Naive thymus-derived CD4-positive, alpha-beta T cell (primary cell): ENCODE data around the gene SLC2A1. TPM values are rescaled to one million over a fixed set of nuclear protein-coding genes. Genes with fewer than 3 reads are reported as not detected.

ENCODE experiments used
- ATAC-seq: fragments of 150-1000 bp; cut with Tn5 transposase; 2 replicates; pipeline ENCODE4 v1.10.0; 2021; ENCODE audit warnings: mild to moderate bottlenecking, moderate library complexity
- CTCF ChIA-PET: fragments of 350-600 bp; sonication (Branson Sonifier 250); formaldehyde crosslinking; loops from one replicate; lab custom pipeline; 2021; ENCODE audit warnings: antibody characterized with exemption; lab: Charles Lee
- POLR2A ChIA-PET: fragments of 350-600 bp; sonication (Branson Sonifier 250); formaldehyde crosslinking; loops from one replicate; lab custom pipeline; 2021; ENCODE audit warnings: antibody characterized with exemption, inconsistent platforms; lab: Charles Lee
- DNase-seq, 9 donors: peaks; one replicate each; pipeline versions ENCODE4 v3.0.0 to v3.0.0-alpha.2; 2020 to 2022; ENCODE audit warnings: mixed read lengths in 1 of 9
- H3K27ac ChIP-seq: one replicate; pipeline ENCODE4 v1.7.0; 2013; ENCODE audit warnings: mild to moderate bottlenecking, low read depth, low read length, moderate library complexity
- H3K27me3 ChIP-seq, 2 donors: one replicate each; pipeline ENCODE4 v1.7.0; 2013; ENCODE audit warnings: low read length in 2 of 2, mild to moderate bottlenecking in 2 of 2, moderate library complexity in 2 of 2; ENCODE audit not compliant: control insufficient read depth in 2 of 2, insufficient read depth in 2 of 2
- H3K36me3 ChIP-seq, 3 experiments: 1 replicate in 2 of 3; 2 replicates in 1 of 3; pipeline ENCODE4 v1.7.0; 2013; ENCODE audit warnings: low read length in 3 of 3, mild to moderate bottlenecking in 3 of 3, moderate library complexity in 1 of 3; ENCODE audit not compliant: insufficient read depth in 3 of 3, control insufficient read depth in 2 of 3
- H3K4me1 ChIP-seq, 2 donors: one replicate each; pipeline ENCODE4 v1.7.0; 2013; ENCODE audit warnings: low read length in 2 of 2, mild to moderate bottlenecking in 2 of 2, moderate library complexity in 1 of 2; ENCODE audit not compliant: control insufficient read depth in 2 of 2, insufficient read depth in 2 of 2
- H3K4me3 ChIP-seq: 2 replicates; pipeline ENCODE4 v1.7.0; 2013; ENCODE audit warnings: mild to moderate bottlenecking, low read length
- H3K9me3 ChIP-seq, 3 experiments: 1 replicate in 2 of 3; 2 replicates in 1 of 3; pipeline ENCODE4 v1.7.0; 2013; ENCODE audit warnings: low read length in 3 of 3; ENCODE audit not compliant: control insufficient read depth in 2 of 3
- H3K27ac Mint-ChIP-seq, 9 donors: one replicate each; pipeline ENCODE4 v1.8.0; 2020 to 2022; ENCODE audit warnings: mixed read lengths in 9 of 9, mild to moderate bottlenecking in 8 of 9, moderate library complexity in 5 of 9, inconsistent platforms in 2 of 9
- H3K27me3 Mint-ChIP-seq, 5 donors: one replicate each; pipeline ENCODE4 v1.8.0; 2021 to 2022; ENCODE audit warnings: mixed read lengths in 5 of 5, mild to moderate bottlenecking in 1 of 5
- H3K36me3 Mint-ChIP-seq, 5 donors: one replicate each; pipeline ENCODE4 v1.8.0; 2020 to 2022; ENCODE audit warnings: mixed read lengths in 5 of 5, mild to moderate bottlenecking in 3 of 5, inconsistent platforms in 1 of 5
- H3K4me1 Mint-ChIP-seq, 7 donors: one replicate each; pipeline ENCODE4 v1.8.0; 2020 to 2022; ENCODE audit warnings: mixed read lengths in 7 of 7, mild to moderate bottlenecking in 3 of 7, inconsistent platforms in 1 of 7
- H3K4me3 Mint-ChIP-seq, 10 donors: one replicate each; pipeline ENCODE4 v1.8.0; 2020 to 2022; ENCODE audit warnings: mild to moderate bottlenecking in 10 of 10, mixed read lengths in 10 of 10, moderate library complexity in 6 of 10, inconsistent platforms in 2 of 10
- H3K9me3 Mint-ChIP-seq, 11 donors: one replicate each; pipeline ENCODE4 v1.8.0; 2020 to 2022; ENCODE audit warnings: mixed read lengths in 11 of 11, mild to moderate bottlenecking in 4 of 11, inconsistent platforms in 1 of 11, moderate library complexity in 1 of 11
- intact Hi-C, 2 donors: fragments of 100-400 bp; cut with micrococcal nuclease; formaldehyde crosslinking; loops; one replicate each; pipeline ENCODE4 v1.15.1; 2023
- polyA plus RNA-seq, 2 donors: library from polyadenylated mRNA; unstranded; fragments of 300-500 nt; fragmentation: Illumina TruSeq; gene quantifications; one replicate each; pipeline ENCODE4 v1.2.3, GENCODE V29; 2021
- total RNA-seq, 6 experiments: library from RNA in 5 of 6; stranded (reverse) in 5 of 6; gene quantifications; 1 replicate in 5 of 6; 2 replicates in 1 of 6; pipeline ENCODE4 v1.2.3 and lab custom pipeline; 2021 to 2026

SLC2A1 gene
- total and polyA plus RNA-seq, 7 experiments from 2014 or later: 16.6 to 123 (median 45.5) TPM

DNA sequence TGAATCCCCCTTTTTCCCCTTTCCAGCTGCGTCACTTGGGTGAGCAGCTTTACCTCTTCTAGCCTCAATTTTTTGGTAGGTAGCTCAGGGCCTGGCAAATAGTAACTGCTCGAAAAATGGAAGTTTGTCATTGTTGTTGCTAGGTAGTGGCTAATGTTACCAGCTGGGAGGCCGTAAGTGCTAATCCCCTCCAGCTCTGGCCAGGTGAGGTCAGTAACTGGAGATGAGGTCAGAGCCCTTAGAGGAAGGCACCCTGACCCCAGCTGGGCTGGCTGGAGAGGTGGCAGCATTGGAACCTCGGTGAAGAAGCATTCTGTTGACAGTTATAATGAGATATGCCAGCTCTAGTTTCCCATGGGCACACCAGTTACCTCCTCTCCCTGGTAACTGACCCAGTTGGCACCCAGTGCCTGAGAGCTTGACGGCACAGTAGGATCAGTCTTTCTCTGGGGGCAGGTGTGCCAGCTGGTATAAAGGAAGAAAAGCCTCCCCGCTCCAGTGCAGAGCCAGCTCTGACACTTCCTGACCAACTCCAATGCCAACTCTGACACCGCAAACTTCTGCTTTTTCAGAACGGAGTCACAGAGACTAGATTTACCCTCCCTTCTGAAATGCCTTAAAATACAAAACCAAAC, 35.0 kb upstream of the SLC2A1 start:
- Histone ChIP-seq H3K36me3 (no peaks in the 10 kb centered on the region), H3K27me3 (no peaks in the 10 kb centered on the region), H3K9me3 (no peaks in the 10 kb centered on the region), H3K27ac (no peak overlapping the region), H3K4me1 (no peaks in the 10 kb centered on the region), H3K4me3 (no peak overlapping the region)
- Mint-ChIP-seq H3K9me3 (peaks cover 0 to 21% (median 5%) of the 10 kb centered on the region in 11 donors), H3K27me3 (no peaks in the 10 kb centered on the region), H3K27ac (peak overlapping the region in 1 of 9 donors; percentile 48), H3K4me3 (no peak overlapping the region), H3K36me3 (peaks cover 1 to 15% (median 9%) of the 10 kb centered on the region in 5 donors), H3K4me1 (peaks cover 0 to 6% (median 0%) of the 10 kb centered on the region in 7 donors)
- no peak for DNase-seq
- CTCF ChIA-PET: no interaction called here
- intact Hi-C loops: no loop called here
- ATAC-seq: peak; percentile 66
- POLR2A ChIA-PET: no interaction called here

DNA sequence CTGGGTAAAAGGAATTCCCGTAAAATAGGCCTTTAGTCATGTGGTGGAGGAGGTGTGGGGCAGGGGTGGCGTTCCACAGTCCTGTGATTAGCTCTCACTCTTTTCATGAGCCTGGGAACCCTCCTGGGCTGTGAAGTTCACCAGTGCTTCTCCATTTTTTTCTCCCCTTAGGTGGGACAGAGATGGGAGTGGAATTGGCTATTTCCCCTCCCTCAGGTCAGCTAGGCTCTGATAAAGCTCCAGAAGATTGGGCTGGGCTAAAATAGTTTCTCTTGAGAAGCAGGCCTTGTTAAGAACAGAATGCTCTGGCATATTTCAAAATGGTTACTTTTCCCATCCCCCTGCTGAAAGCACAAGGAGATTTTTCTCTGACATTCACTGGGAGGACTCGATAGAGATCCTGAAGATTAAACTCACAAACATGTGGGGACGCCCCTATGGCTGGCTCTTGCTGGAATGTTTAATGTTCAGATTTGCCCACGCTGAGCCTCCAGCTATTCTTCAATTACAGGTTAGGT, 33.4 kb upstream of the SLC2A1 start:
- no peaks in the 10 kb centered on the region for H3K27me3 Mint-ChIP-seq
- Histone ChIP-seq H3K27me3 (no peaks in the 10 kb centered on the region), H3K27ac (no peak overlapping the region), H3K36me3 (no peaks in the 10 kb centered on the region), H3K9me3 (no peaks in the 10 kb centered on the region), H3K4me3 (no peak overlapping the region), H3K4me1 (no peaks in the 10 kb centered on the region)
- H3K4me1 Mint-ChIP-seq: peaks cover 0 to 6% (median 0%) of the 10 kb centered on the region in 7 donors
- H3K4me3 Mint-ChIP-seq: no peak overlapping the region
- H3K36me3 Mint-ChIP-seq: peaks cover 1 to 15% (median 9%) of the 10 kb centered on the region in 5 donors
- intact Hi-C loops: no loop called here
- CTCF ChIA-PET: no interaction called here
- POLR2A ChIA-PET: interaction anchor here (0.6 kb wide), 1 partner anchor 52 kb away, joined by 3 read pairs; no protein-coding TSS in a partner anchor
- DNase-seq: no peak
- ATAC-seq: no peak
- no peak overlapping the region for H3K27ac Mint-ChIP-seq
- peaks cover 0 to 21% (median 5%) of the 10 kb centered on the region in 11 donors for H3K9me3 Mint-ChIP-seq

DNA sequence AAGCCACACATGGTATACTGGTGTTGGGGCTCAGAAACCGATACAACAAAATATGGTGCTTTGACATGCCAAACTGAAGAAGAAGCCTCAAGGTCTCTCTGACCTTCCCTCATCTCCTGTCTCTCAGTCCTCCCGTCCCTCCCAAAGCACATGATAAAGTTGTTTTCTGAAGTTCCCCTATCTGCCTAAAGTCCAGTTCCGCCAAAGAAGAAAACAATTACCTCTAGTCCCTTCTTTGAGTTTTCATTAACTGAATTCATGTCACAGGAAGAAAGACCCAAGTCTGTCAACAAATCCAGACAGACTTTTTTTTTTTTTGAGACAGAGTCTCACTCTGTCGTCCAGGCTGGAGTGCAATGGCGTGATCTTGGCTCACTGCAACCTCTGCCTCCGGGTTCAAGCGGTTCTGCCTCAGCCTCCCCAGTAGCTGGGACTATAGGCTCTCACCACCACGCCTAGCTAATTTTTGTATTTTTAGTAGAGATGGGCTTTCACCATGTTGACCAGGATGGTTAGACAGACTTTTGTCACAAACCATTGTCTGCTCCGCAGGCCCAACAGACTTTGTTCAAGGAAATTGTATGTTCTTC, 32.2 kb upstream of the SLC2A1 start:
- H3K4me1 Mint-ChIP-seq: peaks cover 0 to 6% (median 0%) of the 10 kb centered on the region in 7 donors
- no peak for ATAC-seq
- no peak for DNase-seq
- Histone ChIP-seq H3K27me3 (no peaks in the 10 kb centered on the region), H3K36me3 (no peaks in the 10 kb centered on the region), H3K27ac (no peak overlapping the region), H3K4me1 (no peaks in the 10 kb centered on the region), H3K4me3 (no peak overlapping the region), H3K9me3 (no peaks in the 10 kb centered on the region)
- H3K4me3 Mint-ChIP-seq: no peak overlapping the region
- H3K36me3 Mint-ChIP-seq: peaks cover 1 to 15% (median 9%) of the 10 kb centered on the region in 5 donors
- H3K9me3 Mint-ChIP-seq: peaks cover 0 to 21% (median 5%) of the 10 kb centered on the region in 11 donors
- intact Hi-C loops: no loop called here
- H3K27me3 Mint-ChIP-seq: no peaks in the 10 kb centered on the region
- no peak overlapping the region for H3K27ac Mint-ChIP-seq
- POLR2A ChIA-PET: no interaction called here
- CTCF ChIA-PET: no interaction called here

DNA sequence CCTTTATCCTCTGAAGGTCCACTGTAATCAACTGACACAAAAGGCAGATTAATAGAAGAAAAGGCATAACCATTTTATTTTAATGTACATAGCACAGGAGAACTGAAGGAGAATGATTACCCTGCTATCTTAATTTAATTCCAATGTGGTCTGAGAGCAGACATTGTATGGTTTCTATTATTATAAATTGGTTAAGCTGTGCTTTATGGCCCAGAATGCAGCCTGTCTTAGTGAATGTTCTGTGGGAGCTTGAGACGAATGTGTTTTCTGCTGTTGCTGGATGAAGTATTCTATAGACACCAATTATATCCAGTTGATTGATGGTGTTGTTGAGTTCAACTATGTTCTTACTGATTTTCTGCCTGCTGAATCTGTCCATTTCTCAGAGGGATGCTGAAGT, 25.0 kb upstream of the SLC2A1 start:
- intact Hi-C loops: no loop called here
- POLR2A ChIA-PET: no interaction called here

DNA sequence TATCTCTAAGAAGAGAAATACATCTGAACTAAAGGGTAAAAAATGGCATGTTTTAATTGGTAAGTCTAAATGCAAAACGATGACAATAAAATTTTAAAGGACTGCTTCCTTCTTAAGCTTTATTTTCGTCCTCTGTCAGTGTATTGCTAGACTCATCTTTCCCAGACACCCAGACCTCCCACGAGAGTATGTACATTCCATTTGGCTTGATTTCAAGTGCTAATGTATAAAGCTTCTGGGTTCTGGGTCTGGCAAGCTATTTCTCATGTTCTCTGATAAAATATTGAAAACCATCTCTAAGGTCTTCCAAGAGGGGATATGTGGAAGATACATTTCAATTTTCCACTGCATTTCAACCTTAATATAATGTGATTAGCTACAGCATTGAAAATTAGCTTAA, 24.6 kb upstream of the SLC2A1 start:
- H3K36me3 ChIP-seq: no peaks in the 10 kb centered on the region
- H3K9me3 Mint-ChIP-seq: peaks cover 0 to 1% (median 0%) of the 10 kb centered on the region in 11 donors
- no peaks in the 10 kb centered on the region for H3K9me3 ChIP-seq
- H3K4me3 Mint-ChIP-seq: no peak overlapping the region
- H3K27ac Mint-ChIP-seq: peak overlapping the region in 1 of 9 donors; percentile 49
- no peaks in the 10 kb centered on the region for H3K27me3 ChIP-seq
- intact Hi-C loops: no loop called here
- H3K4me1 ChIP-seq: no peaks in the 10 kb centered on the region
- DNase-seq: no peak
- no peak overlapping the region for H3K4me3 ChIP-seq
- no peaks in the 10 kb centered on the region for H3K27me3 Mint-ChIP-seq
- POLR2A ChIA-PET: no interaction called here
- ATAC-seq: no peak
- H3K36me3 Mint-ChIP-seq: peaks cover 5 to 16% (median 10%) of the 10 kb centered on the region in 5 donors
- H3K27ac ChIP-seq: no peak overlapping the region
- CTCF ChIA-PET: interaction anchor here (1.5 kb wide), 1 partner anchor 60 kb away, joined by 3 read pairs; no protein-coding TSS in a partner anchor
- peaks cover 0 to 8% (median 0%) of the 10 kb centered on the region in 7 donors for H3K4me1 Mint-ChIP-seq

More for the DNA sequence above, 25.0 kb upstream of the SLC2A1 start:
- ATAC-seq (no peak), DNase-seq (no peak)
- peaks cover 0 to 1% (median 0%) of the 10 kb centered on the region in 11 donors for H3K9me3 Mint-ChIP-seq
- CTCF ChIA-PET: interaction anchor here (1.5 kb wide), 1 partner anchor 61 kb away, joined by 3 read pairs; no protein-coding TSS in a partner anchor
- no peak overlapping the region for H3K4me3 Mint-ChIP-seq
- no peaks in the 10 kb centered on the region for H3K36me3 ChIP-seq
- H3K4me3 ChIP-seq: no peak overlapping the region
- peaks cover 0 to 8% (median 0%) of the 10 kb centered on the region in 7 donors for H3K4me1 Mint-ChIP-seq
- H3K27me3 ChIP-seq: no peaks in the 10 kb centered on the region
- H3K4me1 ChIP-seq: no peaks in the 10 kb centered on the region
- no peak overlapping the region for H3K27ac Mint-ChIP-seq
- peaks cover 5 to 15% (median 9%) of the 10 kb centered on the region in 5 donors for H3K36me3 Mint-ChIP-seq
- no peak overlapping the region for H3K27ac ChIP-seq
- H3K27me3 Mint-ChIP-seq: no peaks in the 10 kb centered on the region
- no peaks in the 10 kb centered on the region for H3K9me3 ChIP-seq

DNA sequence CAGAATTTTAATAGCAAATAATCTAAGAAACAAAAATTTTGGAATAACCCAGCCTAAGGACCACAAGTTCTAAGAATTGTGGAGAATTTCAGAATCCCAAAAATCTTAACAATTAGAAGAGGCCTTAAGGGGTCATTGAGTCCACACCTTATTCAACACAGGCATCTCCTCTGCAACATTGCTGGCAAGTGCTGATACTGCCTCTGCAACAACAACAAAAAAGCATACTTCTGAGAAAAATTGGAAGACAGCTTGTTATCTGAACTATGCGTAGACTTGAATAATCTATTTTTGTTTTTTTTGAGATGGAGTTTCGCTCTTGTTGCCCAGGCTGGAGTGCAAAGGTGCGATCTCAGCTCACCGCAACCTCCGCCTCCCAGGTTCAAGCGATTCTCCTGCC, 24.0 kb upstream of the SLC2A1 start:
- no peak for DNase-seq
- Mint-ChIP-seq H3K36me3 (peaks cover 5 to 18% (median 10%) of the 10 kb centered on the region in 5 donors), H3K4me1 (peaks cover 0 to 8% (median 0%) of the 10 kb centered on the region in 7 donors), H3K9me3 (peaks cover 0 to 1% (median 0%) of the 10 kb centered on the region in 11 donors), H3K27ac (no peak overlapping the region), H3K4me3 (no peak overlapping the region), H3K27me3 (no peaks in the 10 kb centered on the region)
- Histone ChIP-seq H3K4me3 (no peak overlapping the region), H3K4me1 (no peaks in the 10 kb centered on the region), H3K36me3 (no peaks in the 10 kb centered on the region), H3K27me3 (no peaks in the 10 kb centered on the region), H3K9me3 (no peaks in the 10 kb centered on the region), H3K27ac (no peak overlapping the region)
- ATAC-seq: no peak
- POLR2A ChIA-PET: no interaction called here
- intact Hi-C loops: no loop called here
- CTCF ChIA-PET: interaction anchor here (1.5 kb wide), 1 partner anchor 60 kb away, joined by 3 read pairs; no protein-coding TSS in a partner anchor
